KBM-7 (cell line): Measurements from ENCODE around the gene UNC13B.

Experiments
- DNase-seq: peaks from one replicate; pipeline ENCODE4 v3.0.0-alpha.2; 2015
- in situ Hi-C: fragments of 300-500 bp; cut with MboI; formaldehyde crosslinking; loops from 2 replicates; pipeline ENCODE4 v1.14.3; 2020; ENCODE audit warnings: low sequenced_read_pairs, low pct_unique_long_range_greater_than_20kb, mixed read lengths

UNC13B gene

GRCh38 chr9:35348109-35348508, 186.3 kb downstream of the UNC13B start:
- in situ Hi-C loops: no loop called here

GRCh38 chr9:35349287-35349990, 187.6 kb downstream of the UNC13B start:
- in situ Hi-C loops: no loop called here
- DNase-seq: no peak

More at GRCh38 chr9:35348109-35348508, 186.3 kb downstream of the UNC13B start:
- no peak for DNase-seq

- no peak for DNase-seq
- in situ Hi-C loops: no loop called here
Observed at GRCh38 chr9:35350212-35350611, 188.4 kb downstream of the UNC13B start.

DNA sequence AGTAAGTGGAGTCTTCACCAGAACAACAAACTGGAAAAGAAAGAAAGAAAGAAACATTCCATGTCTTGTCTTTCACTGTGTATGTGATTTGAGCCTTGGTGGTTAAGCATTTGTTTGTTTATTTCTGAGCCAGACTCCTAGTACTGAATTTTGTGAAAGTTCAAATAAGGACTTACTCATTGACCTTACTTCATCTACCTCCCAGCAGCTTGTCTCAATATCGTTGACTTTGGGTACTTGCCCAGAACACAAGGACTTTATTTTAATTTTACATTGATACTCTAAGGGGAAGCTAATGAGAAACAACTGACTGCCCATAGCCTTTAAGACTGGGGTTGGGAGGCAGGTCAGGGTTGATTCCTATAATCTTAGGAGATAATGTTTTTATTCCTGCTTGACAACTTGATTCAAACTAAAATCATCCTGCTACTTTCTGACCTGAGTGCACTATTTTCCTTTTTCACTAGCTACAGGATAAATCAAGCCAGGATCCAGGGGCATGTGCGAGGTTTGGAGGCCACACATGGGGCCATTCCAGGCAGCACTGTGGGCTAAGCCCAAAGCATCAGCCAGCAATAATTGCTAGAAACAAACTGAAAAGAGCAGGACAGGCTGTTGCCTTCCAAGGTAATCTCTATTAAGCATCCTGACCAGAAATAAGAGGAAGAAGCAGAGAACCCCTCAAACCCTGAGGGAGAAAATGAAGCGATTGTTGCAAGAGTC, 189.2 kb downstream of the UNC13B start:
- in situ Hi-C loops: no loop called here
- DNase-seq: no peak

GRCh38 chr9:35353731-35354365, 192.0 kb downstream of the UNC13B start:
- no peak for DNase-seq
- in situ Hi-C loops: no loop called here

GRCh38 chr9:35355939-35356338, 194.1 kb downstream of the UNC13B start:
- in situ Hi-C loops: no loop called here

GRCh38 chr9:35357116-35357515, 195.3 kb downstream of the UNC13B start:
- in situ Hi-C loops: no loop called here
- no peak for DNase-seq

More at GRCh38 chr9:35355939-35356338, 194.1 kb downstream of the UNC13B start:
- DNase-seq: no peak

GRCh38 chr9:35357826-35358225, 196.0 kb downstream of the UNC13B start:
- in situ Hi-C loops: no loop called here
- no peak for DNase-seq

DNA sequence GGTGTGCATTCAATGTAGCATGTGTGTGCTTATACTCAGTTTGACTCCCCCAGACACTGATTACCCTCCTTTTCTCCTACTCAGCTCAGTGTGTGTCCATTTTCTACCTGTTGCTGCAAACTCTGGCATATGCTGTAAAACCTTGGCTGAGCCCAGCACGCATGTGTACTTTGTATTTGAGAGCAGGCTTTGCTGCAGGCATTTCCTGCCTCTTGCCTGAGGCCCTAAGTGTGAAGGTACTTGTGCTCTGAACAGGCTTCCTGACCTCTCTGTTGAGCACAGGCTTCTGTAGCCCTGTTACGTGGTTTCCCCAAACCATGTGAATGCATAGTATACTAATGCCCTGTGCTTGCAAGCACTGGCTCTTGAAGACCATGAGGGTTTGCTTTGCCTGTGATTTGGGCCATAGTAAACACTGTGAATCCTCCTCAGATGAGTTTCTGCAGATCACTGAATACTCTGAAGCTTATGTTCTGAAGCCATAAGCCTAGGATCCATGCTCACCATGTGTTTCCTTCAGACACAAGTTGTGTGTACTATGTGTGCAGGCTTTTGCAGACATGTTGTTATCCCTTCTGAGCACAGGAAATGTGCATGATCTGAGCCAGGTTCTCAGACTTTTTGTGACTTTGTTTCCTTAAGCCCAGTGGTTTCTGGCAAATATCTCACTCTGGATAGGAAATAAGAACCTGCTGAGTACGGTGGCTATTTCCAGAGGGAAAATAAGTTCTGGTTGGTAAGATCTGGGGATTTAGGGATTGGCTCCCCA, 203.2 kb downstream of the UNC13B start:
- no peak for DNase-seq

GRCh38 chr9:35366627-35367026, 204.8 kb downstream of the UNC13B start:
- in situ Hi-C loops: no loop called here
- no peak for DNase-seq

More for the DNA sequence above, 203.2 kb downstream of the UNC13B start:
- in situ Hi-C loops: no loop called here

DNA sequence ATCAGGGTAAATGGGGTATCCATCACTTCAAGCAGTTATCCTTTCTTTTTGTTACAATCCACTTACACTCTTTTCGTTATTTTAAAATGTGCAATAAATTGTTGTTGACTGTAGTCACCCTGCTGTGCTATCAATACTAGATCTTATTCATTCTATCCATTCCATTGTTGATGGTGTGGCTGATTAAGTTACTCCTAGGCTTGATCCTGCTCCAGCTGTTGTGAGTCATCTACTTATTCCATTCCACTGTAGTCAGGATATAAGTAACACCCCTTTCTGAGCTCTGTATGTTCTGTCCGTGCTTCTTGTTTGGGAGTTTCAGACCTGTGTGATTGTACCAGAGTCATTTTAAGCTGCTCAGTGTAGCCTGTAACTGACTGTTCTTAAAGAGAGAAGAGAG, 205.6 kb downstream of the UNC13B start:
- in situ Hi-C loops: no loop called here
- no peak for DNase-seq

GRCh38 chr9:35370241-35370640, 208.4 kb downstream of the UNC13B start:
- in situ Hi-C loops: no loop called here
- no peak for DNase-seq

- in situ Hi-C loops: no loop called here
- DNase-seq: no peak
Observed at GRCh38 chr9:35374436-35374835, 212.6 kb downstream of the UNC13B start.

DNA sequence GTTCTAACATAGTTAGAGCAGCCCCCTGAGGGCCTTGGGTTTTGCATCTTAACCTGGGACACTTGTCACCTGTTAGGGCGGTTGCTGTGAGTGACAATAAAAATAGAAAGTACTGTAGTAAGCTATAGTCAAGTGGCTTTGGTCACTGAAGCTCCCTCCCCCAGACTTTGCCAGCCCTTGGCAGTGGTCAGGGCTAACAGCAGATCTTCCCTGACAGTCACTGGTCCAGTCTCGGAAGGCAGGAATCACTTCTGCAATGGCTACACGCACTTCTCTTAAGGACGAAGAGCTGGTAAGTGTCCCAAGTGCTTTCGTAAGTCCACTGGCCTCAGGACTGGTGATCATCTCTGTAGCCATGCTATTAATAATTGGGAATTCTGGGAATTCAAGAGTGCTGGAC, 213.1 kb downstream of the UNC13B start:
- DNase-seq: no peak
- in situ Hi-C loops: no loop called here

DNA sequence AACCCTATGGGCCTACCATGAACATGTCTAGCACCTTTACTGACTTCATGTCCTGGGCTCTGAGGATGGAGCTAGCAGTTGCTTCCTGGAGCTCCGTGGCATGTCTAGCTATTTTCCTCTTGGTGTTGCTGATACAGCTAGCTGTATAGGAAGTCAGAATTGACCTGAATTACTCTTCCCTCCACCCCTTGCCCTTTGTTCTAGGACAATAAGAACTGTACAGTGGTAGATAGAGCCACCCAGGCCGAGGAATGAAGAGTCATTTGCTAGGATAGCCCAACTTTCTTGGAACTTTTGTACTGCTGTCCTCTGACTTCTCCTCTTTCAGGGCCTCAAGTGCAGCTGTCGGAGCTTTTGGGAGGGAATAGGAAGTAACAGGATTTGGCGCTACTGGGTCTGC, 218.2 kb downstream of the UNC13B start:
- no peak for DNase-seq
- in situ Hi-C loops: no loop called here

DNA sequence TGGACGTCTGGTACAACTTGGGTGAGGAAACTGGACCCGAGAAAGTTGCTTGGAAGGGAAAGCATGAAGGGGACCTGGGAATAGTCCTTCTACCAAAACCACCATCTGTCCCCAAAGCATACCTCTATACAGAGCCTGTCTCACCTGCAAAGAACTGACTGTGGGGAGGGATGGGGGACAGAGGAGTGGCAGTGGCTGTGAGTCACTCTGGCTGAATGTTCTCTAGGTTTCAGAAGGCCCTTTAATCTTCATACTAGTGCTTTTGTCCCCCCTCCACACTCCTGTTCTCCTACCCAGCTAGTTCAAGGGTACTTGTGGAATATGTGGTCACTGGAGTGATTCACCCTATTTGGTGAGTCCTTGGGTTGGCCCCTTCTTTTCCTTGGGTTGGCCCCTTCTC, 218.8 kb downstream of the UNC13B start:
- no peak for DNase-seq
- in situ Hi-C loops: no loop called here

DNA sequence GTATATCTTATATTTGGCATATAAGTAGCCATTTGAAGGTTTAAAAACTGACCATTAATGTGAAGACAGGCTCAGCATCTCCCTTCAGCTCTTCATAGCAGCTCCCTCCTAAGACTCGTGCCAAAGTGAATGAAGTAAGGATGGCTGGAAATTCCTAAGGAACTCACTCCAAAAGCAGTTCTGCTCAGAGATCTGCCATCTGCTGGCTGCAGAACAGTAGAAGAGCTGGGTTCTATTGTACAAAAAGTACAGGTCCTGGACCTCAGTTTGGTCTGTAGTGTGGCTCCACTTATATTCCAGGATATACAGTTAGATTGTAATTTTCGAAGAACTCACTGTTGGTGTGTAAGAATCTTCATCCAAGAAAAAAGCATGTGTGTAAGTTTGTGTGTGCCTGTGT, 223.2 kb downstream of the UNC13B start:
- DNase-seq: no peak
- in situ Hi-C loops: no loop called here

DNA sequence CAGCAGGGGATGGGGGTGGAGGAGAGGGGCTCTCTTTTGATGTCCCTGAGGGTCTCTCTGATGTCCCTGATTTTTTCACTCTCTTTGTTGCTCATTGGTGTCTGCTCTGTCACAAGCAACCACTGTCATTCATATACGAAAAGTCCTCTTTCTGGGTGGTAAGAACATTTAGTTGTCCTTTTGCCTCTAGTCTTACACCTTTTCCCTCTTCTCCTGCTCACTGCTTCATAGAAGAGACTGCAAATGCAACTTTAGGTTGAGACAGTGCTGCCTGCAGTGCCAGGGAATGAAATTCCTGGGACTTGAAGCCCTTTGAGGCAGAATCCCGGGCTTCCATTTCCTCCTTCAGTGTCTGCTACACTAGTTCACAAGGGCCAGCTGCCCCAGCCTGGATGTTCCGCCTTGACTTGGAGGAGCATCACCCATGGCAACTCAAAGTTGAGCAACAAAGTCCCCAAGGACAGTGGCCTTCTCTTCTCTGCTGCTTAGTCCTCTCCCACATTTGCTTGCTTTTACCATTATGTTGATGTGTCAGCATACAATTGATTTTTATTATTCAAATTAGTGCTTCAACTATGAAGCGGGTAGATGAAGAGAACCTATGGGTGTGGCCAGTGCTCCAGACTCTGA, 233.4 kb downstream of the UNC13B start:
- DNase-seq: no peak
- in situ Hi-C loops: no loop called here

GRCh38 chr9:35395706-35396101, 233.9 kb downstream of the UNC13B start:
- DNase-seq: no peak
- in situ Hi-C loops: no loop called here
